HepG2 (cell line): ENCODE data around the gene USP30. TPM values are rescaled to one million over a fixed set of nuclear protein-coding genes. Genes with fewer than 3 reads are reported as not detected.

Experiments used
- BRCA1 ChIP-seq: sonication (generic); formaldehyde crosslinking; IDR thresholded peaks from 2 replicates; pipeline ENCODE4 v1.4.0; 2020; ENCODE audit warnings: missing genetic modification reagents
- PRMT3 ChIP-seq: sonication (generic); formaldehyde crosslinking; IDR thresholded peaks from 2 replicates; pipeline ENCODE4 v1.8.1; 2022; ENCODE audit warnings: low read depth, mild to moderate bottlenecking, moderate library complexity, missing genetic modification reagents, borderline replicate concordance
- SMAD3 ChIP-seq: sonication (generic); formaldehyde crosslinking; IDR thresholded peaks from 2 replicates; pipeline ENCODE4 v1.4.0; 2020; ENCODE audit warnings: missing genetic modification reagents
- U2AF2 ChIP-seq: fragments of 200-400 bp; formaldehyde crosslinking; IDR thresholded peaks from 2 replicates; pipeline ENCODE4 v1.6.1; 2017; ENCODE audit warnings: low read depth, mild to moderate bottlenecking, low read length
- ZBTB20 ChIP-seq: sonication (generic); formaldehyde crosslinking; IDR thresholded peaks from 2 replicates; pipeline ENCODE4 v1.8.1; 2023; ENCODE audit warnings: missing genetic modification reagents, low read depth, mild to moderate bottlenecking, borderline replicate concordance
- ZNF232 ChIP-seq: sonication (generic); formaldehyde crosslinking; IDR thresholded peaks from 2 replicates; pipeline ENCODE4 v1.4.0; 2020; ENCODE audit warnings: missing genetic modification reagents, borderline replicate concordance
- ZSCAN25 ChIP-seq: sonication (generic); formaldehyde crosslinking; IDR thresholded peaks from 2 replicates; pipeline ENCODE4 v1.8.0; 2022; ENCODE audit warnings: mild to moderate bottlenecking, missing genetic modification reagents
- polyA plus RNA-seq, 8 experiments: library from polyadenylated mRNA; depleted of rRNA in 3 of 8; stranded (reverse) in 7 of 8; unstranded in 1 of 8; fragments of >200 nt; fragmentation: Illumina TruSeq in 4 of 8; extraction: Trizol in 4 of 8; gene quantifications; 2 replicates each; pipeline versions ENCODE4 v1.2.1 to v1.2.3, GENCODE V29; 2011 to 2016; ENCODE audit warnings: low read depth in 4 of 8, missing spikeins in 1 of 8, mixed read lengths in 1 of 8; ENCODE audit not compliant: insufficient read depth in 1 of 8
- total RNA-seq, 5 experiments: library from RNA; depleted of rRNA; stranded (reverse); fragments of >200 nt; fragmentation: Illumina TruSeq; extraction: Trizol; gene quantifications; 2 replicates each; pipeline ENCODE4 v1.2.3, GENCODE V29; 2016; ENCODE audit warnings: low read depth in 1 of 5
- TF ChIP-seq, protein P1 (sequence below): sonication (generic); formaldehyde crosslinking; IDR thresholded peaks from 2 replicates; pipeline ENCODE4 v1.4.0; 2020; ENCODE audit warnings: missing genetic modification reagents
- TF ChIP-seq, protein P2 (sequence below): sonication (generic); formaldehyde crosslinking; IDR thresholded peaks from 2 replicates; pipeline ENCODE4 v1.4.0; 2020; ENCODE audit warnings: missing genetic modification reagents
- TF ChIP-seq, protein P3 (sequence below): sonication (generic); formaldehyde crosslinking; IDR thresholded peaks from 2 replicates; pipeline ENCODE4 v1.4.0; 2020; ENCODE audit warnings: missing genetic modification reagents, borderline replicate concordance
- TF ChIP-seq, protein P4 (sequence below): sonication (generic); formaldehyde crosslinking; IDR thresholded peaks from 2 replicates; pipeline ENCODE4 v1.9.0; 2021; ENCODE audit warnings: missing genetic modification reagents, borderline replicate concordance
- TF ChIP-seq, protein P5 (sequence below): IDR thresholded peaks from 2 replicates; pipeline ENCODE4 v1.6.1; 2016

The USP30 gene
- total and polyA plus RNA-seq, 2 of the 13 experiments (the other 11 are each of a cell fraction or from before 2014, with no cell fraction given) = 11.2 to 20.8 TPM

DNA sequence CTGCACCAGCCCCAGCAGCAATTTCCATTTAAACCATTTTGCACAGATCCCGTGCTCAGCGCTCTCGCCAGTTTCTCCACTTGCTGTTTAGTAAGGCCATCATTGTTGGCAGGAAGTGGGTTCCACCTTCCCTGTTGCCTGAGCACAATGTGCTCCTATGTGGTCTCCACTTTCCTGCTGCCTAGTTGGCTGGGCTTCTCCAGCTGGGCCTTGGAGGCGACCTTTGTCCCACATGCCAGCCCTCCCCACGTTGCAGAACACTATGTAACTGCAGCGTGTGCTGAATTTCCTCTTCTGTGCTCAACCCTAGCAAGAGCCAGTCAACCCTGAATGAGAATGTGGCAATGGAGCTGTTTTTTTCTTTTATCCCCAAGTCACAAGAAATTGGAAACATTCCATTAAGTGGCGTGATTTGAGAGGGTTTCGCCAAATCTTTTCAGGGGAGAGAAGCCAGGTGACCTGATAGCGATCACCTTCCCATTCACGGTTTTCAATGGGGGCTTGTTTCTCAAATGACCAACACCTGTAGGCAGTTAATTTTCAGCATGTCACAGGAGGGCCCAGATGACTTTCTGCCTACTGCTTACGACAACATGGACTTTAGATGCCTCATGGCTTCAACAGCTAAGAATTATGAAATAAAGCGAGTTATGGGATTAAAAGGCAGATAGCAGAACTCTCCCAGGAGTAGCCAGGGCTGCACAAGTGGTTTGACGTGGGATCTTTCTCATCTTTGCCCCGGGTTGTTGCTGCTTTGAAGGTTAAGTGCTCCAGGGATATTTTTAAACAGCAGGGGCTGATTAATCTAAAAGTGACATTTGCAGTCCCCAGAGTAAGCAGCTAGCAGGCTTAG lies 63.6 kb downstream of the USP30 start, which contains the start of gene ACACB (continued):
- no peak; the same call in 1 of the 2 replicates for TF ChIP-seq PRMT3
- TF ChIP-seq, protein P1, sequence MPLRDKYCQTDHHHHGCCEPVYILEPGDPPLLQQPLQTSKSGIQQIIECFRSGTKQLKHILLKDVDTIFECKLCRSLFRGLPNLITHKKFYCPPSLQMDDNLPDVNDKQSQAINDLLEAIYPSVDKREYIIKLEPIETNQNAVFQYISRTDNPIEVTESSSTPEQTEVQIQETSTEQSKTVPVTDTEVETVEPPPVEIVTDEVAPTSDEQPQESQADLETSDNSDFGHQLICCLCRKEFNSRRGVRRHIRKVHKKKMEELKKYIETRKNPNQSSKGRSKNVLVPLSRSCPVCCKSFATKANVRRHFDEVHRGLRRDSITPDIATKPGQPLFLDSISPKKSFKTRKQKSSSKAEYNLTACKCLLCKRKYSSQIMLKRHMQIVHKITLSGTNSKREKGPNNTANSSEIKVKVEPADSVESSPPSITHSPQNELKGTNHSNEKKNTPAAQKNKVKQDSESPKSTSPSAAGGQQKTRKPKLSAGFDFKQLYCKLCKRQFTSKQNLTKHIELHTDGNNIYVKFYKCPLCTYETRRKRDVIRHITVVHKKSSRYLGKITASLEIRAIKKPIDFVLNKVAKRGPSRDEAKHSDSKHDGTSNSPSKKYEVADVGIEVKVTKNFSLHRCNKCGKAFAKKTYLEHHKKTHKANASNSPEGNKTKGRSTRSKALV = no peak
- TF ChIP-seq, protein P2, sequence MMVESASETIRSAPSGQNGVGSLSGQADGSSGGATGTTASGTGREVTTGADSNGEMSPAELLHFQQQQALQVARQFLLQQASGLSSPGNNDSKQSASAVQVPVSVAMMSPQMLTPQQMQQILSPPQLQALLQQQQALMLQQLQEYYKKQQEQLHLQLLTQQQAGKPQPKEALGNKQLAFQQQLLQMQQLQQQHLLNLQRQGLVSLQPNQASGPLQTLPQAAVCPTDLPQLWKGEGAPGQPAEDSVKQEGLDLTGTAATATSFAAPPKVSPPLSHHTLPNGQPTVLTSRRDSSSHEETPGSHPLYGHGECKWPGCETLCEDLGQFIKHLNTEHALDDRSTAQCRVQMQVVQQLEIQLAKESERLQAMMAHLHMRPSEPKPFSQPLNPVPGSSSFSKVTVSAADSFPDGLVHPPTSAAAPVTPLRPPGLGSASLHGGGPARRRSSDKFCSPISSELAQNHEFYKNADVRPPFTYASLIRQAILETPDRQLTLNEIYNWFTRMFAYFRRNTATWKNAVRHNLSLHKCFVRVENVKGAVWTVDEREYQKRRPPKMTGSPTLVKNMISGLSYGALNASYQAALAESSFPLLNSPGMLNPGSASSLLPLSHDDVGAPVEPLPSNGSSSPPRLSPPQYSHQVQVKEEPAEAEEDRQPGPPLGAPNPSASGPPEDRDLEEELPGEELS = peak; percentile 42
- TF ChIP-seq ZNF232 (CRISPR knock-in tag) = no peak
- TF ChIP-seq BRCA1 (CRISPR knock-in tag) = no peak
- no peak for TF ChIP-seq SMAD3 (CRISPR knock-in tag)
- TF ChIP-seq, protein P3, sequence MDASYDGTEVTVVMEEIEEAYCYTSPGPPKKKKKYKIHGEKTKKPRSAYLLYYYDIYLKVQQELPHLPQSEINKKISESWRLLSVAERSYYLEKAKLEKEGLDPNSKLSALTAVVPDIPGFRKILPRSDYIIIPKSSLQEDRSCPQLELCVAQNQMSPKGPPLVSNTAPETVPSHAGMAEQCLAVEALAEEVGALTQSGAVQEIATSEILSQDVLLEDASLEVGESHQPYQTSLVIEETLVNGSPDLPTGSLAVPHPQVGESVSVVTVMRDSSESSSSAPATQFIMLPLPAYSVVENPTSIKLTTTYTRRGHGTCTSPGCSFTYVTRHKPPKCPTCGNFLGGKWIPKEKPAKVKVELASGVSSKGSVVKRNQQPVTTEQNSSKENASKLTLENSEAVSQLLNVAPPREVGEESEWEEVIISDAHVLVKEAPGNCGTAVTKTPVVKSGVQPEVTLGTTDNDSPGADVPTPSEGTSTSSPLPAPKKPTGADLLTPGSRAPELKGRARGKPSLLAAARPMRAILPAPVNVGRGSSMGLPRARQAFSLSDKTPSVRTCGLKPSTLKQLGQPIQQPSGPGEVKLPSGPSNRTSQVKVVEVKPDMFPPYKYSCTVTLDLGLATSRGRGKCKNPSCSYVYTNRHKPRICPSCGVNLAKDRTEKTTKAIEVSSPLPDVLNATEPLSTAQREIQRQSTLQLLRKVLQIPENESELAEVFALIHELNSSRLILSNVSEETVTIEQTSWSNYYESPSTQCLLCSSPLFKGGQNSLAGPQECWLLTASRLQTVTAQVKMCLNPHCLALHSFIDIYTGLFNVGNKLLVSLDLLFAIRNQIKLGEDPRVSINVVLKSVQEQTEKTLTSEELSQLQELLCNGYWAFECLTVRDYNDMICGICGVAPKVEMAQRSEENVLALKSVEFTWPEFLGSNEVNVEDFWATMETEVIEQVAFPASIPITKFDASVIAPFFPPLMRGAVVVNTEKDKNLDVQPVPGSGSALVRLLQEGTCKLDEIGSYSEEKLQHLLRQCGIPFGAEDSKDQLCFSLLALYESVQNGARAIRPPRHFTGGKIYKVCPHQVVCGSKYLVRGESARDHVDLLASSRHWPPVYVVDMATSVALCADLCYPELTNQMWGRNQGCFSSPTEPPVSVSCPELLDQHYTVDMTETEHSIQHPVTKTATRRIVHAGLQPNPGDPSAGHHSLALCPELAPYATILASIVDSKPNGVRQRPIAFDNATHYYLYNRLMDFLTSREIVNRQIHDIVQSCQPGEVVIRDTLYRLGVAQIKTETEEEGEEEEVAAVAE (CRISPR knock-in tag) = peak; percentile 48; the same call in 1 of the 2 replicates
- TF ChIP-seq ZSCAN25 (CRISPR knock-in tag) = no peak
- TF ChIP-seq, protein P4, sequence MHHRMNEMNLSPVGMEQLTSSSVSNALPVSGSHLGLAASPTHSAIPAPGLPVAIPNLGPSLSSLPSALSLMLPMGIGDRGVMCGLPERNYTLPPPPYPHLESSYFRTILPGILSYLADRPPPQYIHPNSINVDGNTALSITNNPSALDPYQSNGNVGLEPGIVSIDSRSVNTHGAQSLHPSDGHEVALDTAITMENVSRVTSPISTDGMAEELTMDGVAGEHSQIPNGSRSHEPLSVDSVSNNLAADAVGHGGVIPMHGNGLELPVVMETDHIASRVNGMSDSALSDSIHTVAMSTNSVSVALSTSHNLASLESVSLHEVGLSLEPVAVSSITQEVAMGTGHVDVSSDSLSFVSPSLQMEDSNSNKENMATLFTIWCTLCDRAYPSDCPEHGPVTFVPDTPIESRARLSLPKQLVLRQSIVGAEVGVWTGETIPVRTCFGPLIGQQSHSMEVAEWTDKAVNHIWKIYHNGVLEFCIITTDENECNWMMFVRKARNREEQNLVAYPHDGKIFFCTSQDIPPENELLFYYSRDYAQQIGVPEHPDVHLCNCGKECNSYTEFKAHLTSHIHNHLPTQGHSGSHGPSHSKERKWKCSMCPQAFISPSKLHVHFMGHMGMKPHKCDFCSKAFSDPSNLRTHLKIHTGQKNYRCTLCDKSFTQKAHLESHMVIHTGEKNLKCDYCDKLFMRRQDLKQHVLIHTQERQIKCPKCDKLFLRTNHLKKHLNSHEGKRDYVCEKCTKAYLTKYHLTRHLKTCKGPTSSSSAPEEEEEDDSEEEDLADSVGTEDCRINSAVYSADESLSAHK = no peak
- TF ChIP-seq ZBTB20 (CRISPR knock-in tag) = peak; percentile 88; the same call in 1 of the 2 replicates
- TF ChIP-seq, protein P5, sequence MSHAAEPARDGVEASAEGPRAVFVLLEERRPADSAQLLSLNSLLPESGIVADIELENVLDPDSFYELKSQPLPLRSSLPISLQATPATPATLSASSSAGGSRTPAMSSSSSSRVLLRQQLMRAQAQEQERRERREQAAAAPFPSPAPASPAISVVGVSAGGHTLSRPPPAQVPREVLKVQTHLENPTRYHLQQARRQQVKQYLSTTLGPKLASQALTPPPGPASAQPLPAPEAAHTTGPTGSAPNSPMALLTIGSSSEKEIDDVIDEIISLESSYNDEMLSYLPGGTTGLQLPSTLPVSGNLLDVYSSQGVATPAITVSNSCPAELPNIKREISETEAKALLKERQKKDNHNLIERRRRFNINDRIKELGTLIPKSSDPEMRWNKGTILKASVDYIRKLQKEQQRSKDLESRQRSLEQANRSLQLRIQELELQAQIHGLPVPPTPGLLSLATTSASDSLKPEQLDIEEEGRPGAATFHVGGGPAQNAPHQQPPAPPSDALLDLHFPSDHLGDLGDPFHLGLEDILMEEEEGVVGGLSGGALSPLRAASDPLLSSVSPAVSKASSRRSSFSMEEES = peak; percentile 54; the same call in 1 of the 2 replicates
- no peak for TF ChIP-seq U2AF2
